ENCODE measurements around the gene CENPB.

CENPB gene

DNA sequence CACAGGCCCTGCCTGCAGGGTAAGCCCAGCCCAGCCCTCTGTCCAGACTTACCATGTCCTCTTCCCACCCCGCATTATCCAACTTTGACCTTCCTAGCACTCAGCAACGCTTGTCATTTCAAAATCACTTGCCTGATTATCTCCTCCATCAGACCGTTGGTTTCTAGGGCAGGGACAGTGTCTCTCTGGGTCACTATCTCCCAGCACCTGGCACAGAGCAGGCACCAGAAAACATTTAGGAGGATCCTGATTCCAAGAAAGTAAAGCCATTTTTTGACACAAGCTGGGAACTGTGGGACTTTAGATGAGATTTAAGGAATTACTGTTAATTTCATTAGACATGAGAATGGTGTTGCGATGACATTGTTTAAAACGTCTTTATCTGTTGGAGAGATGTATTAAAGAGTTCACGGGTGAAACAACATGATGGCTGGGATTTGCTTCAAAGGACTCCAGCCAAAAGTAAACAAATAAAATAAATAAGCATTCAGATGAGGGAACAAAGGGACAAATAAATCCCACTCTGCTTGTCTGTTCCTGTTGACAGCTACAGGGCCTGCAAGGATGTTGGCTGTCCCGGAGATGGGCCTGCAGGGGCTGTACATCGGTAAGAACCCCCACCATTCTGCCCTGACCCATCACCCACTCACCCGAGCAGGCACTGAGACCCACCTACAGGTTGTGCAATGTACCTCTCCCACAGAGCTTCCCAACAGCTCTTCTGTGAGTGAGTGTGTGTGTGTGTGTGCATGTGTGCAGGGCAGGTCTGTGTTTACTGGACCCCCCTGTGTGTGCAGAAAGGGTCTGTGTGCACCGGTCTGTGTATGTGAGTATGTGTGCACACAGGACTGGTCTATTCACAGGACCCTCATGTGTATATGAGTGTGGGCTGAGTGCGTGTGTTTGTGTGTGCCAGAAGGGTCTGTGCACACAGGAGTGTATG lies 48.2 kb downstream of the CENPB start:
- H2AFZ ChIP-seq (ENCODE audit: low read length): peak overlapping the region; percentile 86
- H3K23ac ChIP-seq (ENCODE audit: low read depth, low read length, poor library complexity): peak overlapping the region; percentile 17
- H3K79me1 ChIP-seq (ENCODE audit: low read depth, low read length): no peaks in the 10 kb centered on the region
- H2BK12ac ChIP-seq (ENCODE audit: low read length): no peak overlapping the region
- H3K9ac ChIP-seq (ENCODE audit: low read depth, low read length, poor library complexity): peak overlapping the region; percentile 64
- H3K18ac ChIP-seq (ENCODE audit: low read length): peak overlapping the region; percentile 7
- no peak overlapping the region for H2BK5ac ChIP-seq (ENCODE audit: low read length)
- peak overlapping the region; percentile 50 for H4K91ac ChIP-seq (ENCODE audit: low read depth, low read length, poor library complexity)
- no peak overlapping the region for H4K8ac ChIP-seq (ENCODE audit: low read depth, low read length)
- no peaks in the 10 kb centered on the region for H3K9me3 ChIP-seq (replicated peaks in 1 of 2; ENCODE audit: control insufficient read depth in 2 of 2, insufficient read depth in 1 of 2, low read depth in 1 of 2, low read length in 2 of 2)
- no peak overlapping the region for H2BK15ac ChIP-seq (ENCODE audit: low read length)
- no peaks in the 10 kb centered on the region for H3K36me3 ChIP-seq (replicated peaks in 1 of 2; ENCODE audit: control insufficient read depth in 2 of 2, insufficient read depth in 2 of 2, low read length in 2 of 2)
- no peak overlapping the region for H3K4me2 ChIP-seq (ENCODE audit: insufficient read depth, low read length, poor library complexity, severe bottlenecking)
- no CpG with 5 or more reads among the region's 11 CpGs for WGBS, 2 donors (ENCODE audit: extremely low coverage in 2 of 2, insufficient read length in 2 of 2, insufficient replicate concordance in 1 of 2)
- H3K4me1 ChIP-seq (ENCODE audit: control insufficient read depth in 2 of 2, insufficient read depth in 1 of 2, low read depth in 1 of 2, low read length in 2 of 2): peaks cover 6 to 19% of the 10 kb centered on the region in 2 donors
- H3K14ac ChIP-seq (ENCODE audit: low read length): no peak overlapping the region
- no peak overlapping the region for H3K27ac ChIP-seq (replicated peaks; ENCODE audit: low read length)
- DNase-seq (ENCODE audit: low spot score): no peak
- no peak overlapping the region for H3K4me3 ChIP-seq (ENCODE audit: low read length in 2 of 2)
- no peak overlapping the region for H2AK5ac ChIP-seq (ENCODE audit: low read depth, low read length)
- no peak overlapping the region for H2BK120ac ChIP-seq (ENCODE audit: low read depth, low read length)
- peaks cover 0 to 4% (median 3%) of the 10 kb centered on the region in 3 experiments for H3K27me3 ChIP-seq (ENCODE audit: control insufficient read depth in 3 of 3, insufficient read depth in 3 of 3, low read depth in 1 of 3, low read length in 3 of 3)
- no peak overlapping the region for H3K4ac ChIP-seq (ENCODE audit: low read length)

DNA sequence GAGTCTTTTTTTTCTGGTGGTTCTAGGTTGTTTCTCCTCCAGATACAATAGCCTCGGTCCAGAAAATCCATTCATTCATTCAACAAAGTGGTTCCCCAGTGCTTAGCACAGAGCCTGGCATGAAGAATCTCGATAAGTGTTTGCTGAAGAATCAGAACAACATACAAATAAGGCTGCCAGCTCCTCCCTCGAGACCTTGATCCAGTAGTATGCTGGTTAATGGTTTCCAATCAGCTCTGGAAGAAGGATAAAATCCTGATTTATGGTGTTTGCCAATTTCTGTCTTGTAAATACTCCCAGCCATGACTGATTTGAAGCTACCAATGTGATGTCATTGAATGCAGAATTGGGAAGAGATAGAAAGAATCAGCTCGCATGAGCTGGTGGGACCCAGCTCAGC lies 50.8 kb downstream of the CENPB start:
- H3K4ac ChIP-seq (ENCODE audit: low read length): no peak overlapping the region
- WGBS, 2 donors (ENCODE audit: extremely low coverage in 2 of 2, insufficient read length in 2 of 2, insufficient replicate concordance in 1 of 2): no CpG with 5 or more reads among the region's 4 CpGs
- H2BK120ac ChIP-seq (ENCODE audit: low read depth, low read length): no peak overlapping the region
- no peak overlapping the region for H3K18ac ChIP-seq (ENCODE audit: low read length)
- no peak overlapping the region for H2BK15ac ChIP-seq (ENCODE audit: low read length)
- H3K14ac ChIP-seq (ENCODE audit: low read length): no peak overlapping the region
- no peaks in the 10 kb centered on the region for H3K79me1 ChIP-seq (ENCODE audit: low read depth, low read length)
- no peak overlapping the region for H2AFZ ChIP-seq (ENCODE audit: low read length)
- H2BK5ac ChIP-seq (ENCODE audit: low read length): no peak overlapping the region
- no peaks in the 10 kb centered on the region for H3K9me3 ChIP-seq (replicated peaks in 1 of 2; ENCODE audit: control insufficient read depth in 2 of 2, insufficient read depth in 1 of 2, low read depth in 1 of 2, low read length in 2 of 2)
- no peak overlapping the region for H3K27ac ChIP-seq (replicated peaks; ENCODE audit: low read length)
- no peaks in the 10 kb centered on the region for H3K36me3 ChIP-seq (replicated peaks in 1 of 2; ENCODE audit: control insufficient read depth in 2 of 2, insufficient read depth in 2 of 2, low read length in 2 of 2)
- no peak overlapping the region for H3K4me2 ChIP-seq (ENCODE audit: insufficient read depth, low read length, poor library complexity, severe bottlenecking)
- no peak overlapping the region for H4K91ac ChIP-seq (ENCODE audit: low read depth, low read length, poor library complexity)
- no peak overlapping the region for H3K23ac ChIP-seq (ENCODE audit: low read depth, low read length, poor library complexity)
- no peak overlapping the region for H3K9ac ChIP-seq (ENCODE audit: low read depth, low read length, poor library complexity)
- no peak overlapping the region for H3K4me3 ChIP-seq (ENCODE audit: low read length in 2 of 2)
- peaks cover 12 to 23% of the 10 kb centered on the region in 2 donors for H3K4me1 ChIP-seq (ENCODE audit: control insufficient read depth in 2 of 2, insufficient read depth in 1 of 2, low read depth in 1 of 2, low read length in 2 of 2)
- DNase-seq (ENCODE audit: low spot score): no peak
- no peak overlapping the region for H4K8ac ChIP-seq (ENCODE audit: low read depth, low read length)
- H3K27me3 ChIP-seq (ENCODE audit: control insufficient read depth in 3 of 3, insufficient read depth in 3 of 3, low read depth in 1 of 3, low read length in 3 of 3): peaks cover 0 to 25% (median 12%) of the 10 kb centered on the region in 3 experiments
- no peak overlapping the region for H2AK5ac ChIP-seq (ENCODE audit: low read depth, low read length)
- H2BK12ac ChIP-seq (ENCODE audit: low read length): no peak overlapping the region

DNA sequence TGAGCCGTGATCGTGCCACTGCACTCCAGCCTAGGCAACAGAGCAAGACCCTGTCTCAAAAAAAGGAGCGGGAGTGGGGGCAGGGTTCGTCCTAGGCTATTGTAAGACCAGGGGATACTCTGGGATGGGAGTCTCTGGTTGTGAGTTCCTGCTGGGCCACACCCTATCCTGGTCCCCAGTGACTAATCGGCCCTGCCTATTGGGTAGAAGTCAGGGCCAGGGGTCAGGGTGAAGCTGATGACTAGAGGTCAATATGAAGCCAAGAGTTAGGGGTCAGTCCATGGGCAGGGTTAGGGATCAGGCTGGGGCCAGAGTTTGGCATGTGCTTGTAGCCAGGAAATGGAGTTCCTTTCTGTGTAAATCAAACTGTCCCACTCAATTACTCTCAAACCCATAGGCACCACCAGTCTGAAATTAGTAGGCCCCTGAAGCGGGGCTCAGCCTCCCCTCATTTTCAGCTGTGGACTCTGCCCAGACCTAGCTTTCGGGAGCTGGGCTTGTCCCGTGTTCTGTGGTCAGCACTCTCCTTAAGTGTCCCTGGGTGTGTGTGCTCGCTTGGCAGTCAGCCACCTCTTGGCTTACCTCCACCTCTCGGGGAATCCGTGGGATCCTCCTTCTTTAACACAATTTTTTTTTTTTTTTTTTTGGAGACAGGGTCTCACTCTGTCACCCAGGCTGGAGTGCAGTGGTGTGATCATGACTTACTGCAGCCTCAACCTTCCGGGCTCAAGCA lies 52.3 kb downstream of the CENPB start:
- Histone ChIP-seq H3K9me3 (replicated peaks in 1 of 2; ENCODE audit: control insufficient read depth in 2 of 2, insufficient read depth in 1 of 2, low read depth in 1 of 2, low read length in 2 of 2) (no peaks in the 10 kb centered on the region), H3K4ac (ENCODE audit: low read length) (no peak overlapping the region), H2AFZ (ENCODE audit: low read length) (peak overlapping the region; percentile 33), H3K14ac (ENCODE audit: low read length) (no peak overlapping the region), H3K4me2 (ENCODE audit: insufficient read depth, low read length, poor library complexity, severe bottlenecking) (no peak overlapping the region), H2BK120ac (ENCODE audit: low read depth, low read length) (no peak overlapping the region), H3K4me3 (ENCODE audit: low read length in 2 of 2) (no peak overlapping the region), H3K27me3 (ENCODE audit: control insufficient read depth in 3 of 3, insufficient read depth in 3 of 3, low read depth in 1 of 3, low read length in 3 of 3) (peaks cover 0 to 35% (median 12%) of the 10 kb centered on the region in 3 experiments), H2BK15ac (ENCODE audit: low read length) (no peak overlapping the region), H3K27ac (replicated peaks; ENCODE audit: low read length) (no peak overlapping the region), H3K18ac (ENCODE audit: low read length) (no peak overlapping the region), H3K9ac (ENCODE audit: low read depth, low read length, poor library complexity) (no peak overlapping the region), H3K23ac (ENCODE audit: low read depth, low read length, poor library complexity) (no peak overlapping the region), H3K4me1 (ENCODE audit: control insufficient read depth in 2 of 2, insufficient read depth in 1 of 2, low read depth in 1 of 2, low read length in 2 of 2) (peaks cover 9 to 12% of the 10 kb centered on the region in 2 donors), H3K79me1 (ENCODE audit: low read depth, low read length) (no peaks in the 10 kb centered on the region), H4K8ac (ENCODE audit: low read depth, low read length) (no peak overlapping the region), H3K36me3 (replicated peaks in 1 of 2; ENCODE audit: control insufficient read depth in 2 of 2, insufficient read depth in 2 of 2, low read length in 2 of 2) (no peaks in the 10 kb centered on the region), H2BK12ac (ENCODE audit: low read length) (no peak overlapping the region), H4K91ac (ENCODE audit: low read depth, low read length, poor library complexity) (no peak overlapping the region), H2AK5ac (ENCODE audit: low read depth, low read length) (peak overlapping the region; percentile 65), H2BK5ac (ENCODE audit: low read length) (no peak overlapping the region)
- WGBS, 2 donors (ENCODE audit: extremely low coverage in 2 of 2, insufficient read length in 2 of 2, insufficient replicate concordance in 1 of 2): no CpG with 5 or more reads among the region's 12 CpGs
- no peak for DNase-seq (ENCODE audit: low spot score)
